Type B pancreatic cell (in vitro differentiated cells): ENCODE data around the gene SCUBE3. TPM values are rescaled to one million over a fixed set of nuclear protein-coding genes. Genes with fewer than 3 reads are reported as not detected.

Experiments used
- DNase-seq: peaks from one replicate; pipeline ENCODE4 v3.0.0; 2021; ENCODE audit warnings: mixed read lengths; ENCODE audit not compliant: unreplicated experiment; ENCODE audit errors: extremely low spot score
- H3K27ac Mint-ChIP-seq: 2 replicates; pipeline ENCODE4 v1.8.0; 2021; ENCODE audit warnings: mild to moderate bottlenecking, mixed read lengths
- H3K27me3 Mint-ChIP-seq: 2 replicates; pipeline ENCODE4 v1.8.0; 2021; ENCODE audit warnings: mixed read lengths
- H3K36me3 Mint-ChIP-seq: 2 replicates; pipeline ENCODE4 v1.8.0; 2021; ENCODE audit warnings: mixed read lengths
- H3K4me1 Mint-ChIP-seq: one replicate; pipeline ENCODE4 v1.8.0; 2021; ENCODE audit warnings: mixed read lengths; ENCODE audit not compliant: unreplicated experiment
- H3K4me3 Mint-ChIP-seq: 2 replicates; pipeline ENCODE4 v1.8.0; 2021; ENCODE audit warnings: mild to moderate bottlenecking, mixed read lengths
- H3K9me3 Mint-ChIP-seq: 2 replicates; pipeline ENCODE4 v1.8.0; 2021; ENCODE audit warnings: mixed read lengths
- CTCF ChIP-seq: fragments of 200-600 bp; sonication (generic); conservative IDR thresholded peaks from 2 replicates; pipeline ENCODE4 v1.5.0; 2021; ENCODE audit warnings: antibody characterized with exemption, mild to moderate bottlenecking
- total RNA-seq: library from RNA; stranded (reverse); gene quantifications from 2 replicates; pipeline ENCODE4 v1.2.1, GENCODE V29; 2021; ENCODE audit warnings: low replicate concordance

The SCUBE3 gene
- total RNA-seq, 1 donor from 2014 or later, result 14.9 TPM

- peaks cover 3% of the 10 kb centered on the region for H3K36me3 Mint-ChIP-seq
- DNase-seq, result no peak
- no peak for TF ChIP-seq CTCF
- peak overlapping the region; percentile 74 for H3K4me3 Mint-ChIP-seq
- peaks cover 13% of the 10 kb centered on the region for H3K27me3 Mint-ChIP-seq
- H3K27ac Mint-ChIP-seq, result peak overlapping the region; percentile 76
- no peaks in the 10 kb centered on the region for H3K9me3 Mint-ChIP-seq
- peaks cover 47% of the 10 kb centered on the region for H3K4me1 Mint-ChIP-seq
Measured at GRCh38 chr6:35216851-35217811, 3.4 kb downstream of the SCUBE3 start.

- Mint-ChIP-seq H3K36me3 (peaks cover 3% of the 10 kb centered on the region), H3K4me3 (peak overlapping the region; percentile 74), H3K27me3 (peaks cover 4% of the 10 kb centered on the region), H3K27ac (peak overlapping the region; percentile 76), H3K9me3 (no peaks in the 10 kb centered on the region), H3K4me1 (peaks cover 46% of the 10 kb centered on the region)
- DNase-seq, result no peak
- TF ChIP-seq CTCF, result no peak
Measured at GRCh38 chr6:35218021-35218420, 4.3 kb downstream of the SCUBE3 start.

- Mint-ChIP-seq H3K4me1 (peaks cover 43% of the 10 kb centered on the region), H3K36me3 (peaks cover 3% of the 10 kb centered on the region), H3K4me3 (no peak overlapping the region), H3K27ac (peak overlapping the region; percentile 76), H3K9me3 (no peaks in the 10 kb centered on the region), H3K27me3 (no peaks in the 10 kb centered on the region)
- DNase-seq, result no peak
- TF ChIP-seq CTCF, result no peak
Measured at GRCh38 chr6:35218456-35218855, 4.7 kb downstream of the SCUBE3 start.

GRCh38 chr6:35219683-35220326, 6.0 kb downstream of the SCUBE3 start:
- Mint-ChIP-seq H3K27ac (no peak overlapping the region), H3K9me3 (no peaks in the 10 kb centered on the region), H3K4me1 (peaks cover 43% of the 10 kb centered on the region), H3K36me3 (peaks cover 3% of the 10 kb centered on the region), H3K4me3 (no peak overlapping the region), H3K27me3 (no peaks in the 10 kb centered on the region)
- no peak for TF ChIP-seq CTCF
- no peak for DNase-seq

GRCh38 chr6:35220711-35221110, 7.0 kb downstream of the SCUBE3 start:
- Mint-ChIP-seq H3K4me1 (peaks cover 39% of the 10 kb centered on the region), H3K27me3 (no peaks in the 10 kb centered on the region), H3K36me3 (peaks cover 3% of the 10 kb centered on the region), H3K27ac (no peak overlapping the region), H3K9me3 (no peaks in the 10 kb centered on the region), H3K4me3 (peak overlapping the region; percentile 44)
- no peak for DNase-seq
- TF ChIP-seq CTCF, result no peak
